Right ventricle myocardium inferior (tissue), 1 donor: Measurements from ENCODE around the gene SYNE1. TPM values are rescaled to one million over a fixed set of nuclear protein-coding genes. Genes with fewer than 3 reads are reported as not detected.
"Not testable (repeated sequence)": the region's sequence is repeated elsewhere in the genome, so short reads cannot be mapped to it uniquely, and the experiment has no call there.

Experiments
- ATAC-seq: fragments of 200-7000 bp; cut with Tn5 transposase; one replicate; pipeline ENCODE4 v1.9.1; 2020; ENCODE audit warnings: mild to moderate bottlenecking, moderate library complexity
- DNase-seq: peaks from one replicate; pipeline ENCODE4 v3.0.0; 2021; ENCODE audit errors: missing footprints
- intact Hi-C: fragments of 100-400 bp; cut with DNase I; formaldehyde crosslinking; loops from one replicate; pipeline ENCODE4 v1.11.0; 2022
- total RNA-seq: library from RNA; stranded (reverse); fragmentation: NEBNext Ultra II Directional; extraction: Animal tissue kit (Norgen Biotek cat#: 25700); gene quantifications from one replicate; pipeline ENCODE4 v1.2.1, GENCODE V29; 2021
- donor health status: DM: no; HTN: yes; CAD: no; lungs with severe emphysema.

Gene SYNE1
- total RNA-seq, 1 donor from 2014 or later: 84.2 TPM

DNA sequence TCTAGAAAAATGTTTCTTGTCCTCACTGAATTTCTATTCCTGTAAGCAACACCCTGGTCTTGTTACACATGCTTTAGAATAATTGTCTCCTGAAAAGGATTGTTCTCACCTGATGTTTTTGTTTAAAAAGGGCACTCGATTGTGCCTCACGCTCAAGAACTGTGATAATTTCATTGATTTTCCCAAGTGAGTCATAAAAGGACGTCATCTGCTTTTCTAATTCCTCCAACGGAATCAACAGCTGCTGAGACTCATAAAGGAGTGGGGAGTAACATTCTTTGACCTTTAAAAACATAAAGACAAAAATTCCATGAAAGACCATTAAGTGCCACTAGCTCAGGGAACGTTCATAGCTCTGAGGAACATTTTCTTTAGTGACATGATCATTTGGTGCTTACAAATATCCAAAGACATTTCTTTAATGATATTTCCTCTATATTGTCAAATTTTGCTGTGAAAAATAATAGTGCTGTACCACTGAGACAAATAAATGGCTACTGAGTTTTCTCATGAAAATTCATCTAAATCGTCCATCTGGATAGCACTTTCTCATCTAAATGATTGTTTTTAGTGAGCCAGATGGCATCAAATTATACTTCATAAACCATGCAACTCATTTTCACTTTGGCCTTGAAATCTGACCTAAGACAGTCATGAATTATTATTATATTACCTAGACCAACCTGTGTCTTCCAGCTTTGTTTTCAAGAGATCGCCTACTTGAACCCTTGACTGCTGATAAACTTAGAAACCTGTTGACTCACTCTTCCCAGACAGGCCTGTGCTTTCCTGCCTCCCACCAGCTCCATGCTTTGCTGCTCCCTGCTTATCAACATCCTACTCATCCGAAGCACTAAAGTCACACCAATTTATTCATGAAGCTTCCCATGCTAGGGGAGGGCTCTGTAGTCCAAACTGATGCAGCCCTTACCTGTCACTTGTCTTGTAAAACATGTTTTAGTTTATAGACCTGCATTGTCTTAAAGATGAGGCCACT, 178.2 kb downstream of the SYNE1 start:
- DNase-seq (no peak), ATAC-seq (no peak)
- intact Hi-C loops: no loop called here

- DNase-seq: no peak
- intact Hi-C loops: no loop called here
- ATAC-seq: no peak
Measured at GRCh38 chr6:152457949-152458624, 179.1 kb downstream of the SYNE1 start.

- ATAC-seq: no peak
- DNase-seq: no peak
- intact Hi-C loops: no loop called here
Measured at GRCh38 chr6:152454003-152454402, 183.2 kb downstream of the SYNE1 start.

GRCh38 chr6:152453421-152453820, 183.7 kb downstream of the SYNE1 start:
- no peak for ATAC-seq
- no peak for DNase-seq
- intact Hi-C loops: no loop called here

- DNase-seq: no peak
- intact Hi-C loops: no loop called here
- ATAC-seq: no peak
Measured at GRCh38 chr6:152452639-152453038, 184.5 kb downstream of the SYNE1 start.

- DNase-seq (no peak), ATAC-seq (no peak)
- intact Hi-C loops: no loop called here
Measured at GRCh38 chr6:152450519-152450918, 186.6 kb downstream of the SYNE1 start.

DNA sequence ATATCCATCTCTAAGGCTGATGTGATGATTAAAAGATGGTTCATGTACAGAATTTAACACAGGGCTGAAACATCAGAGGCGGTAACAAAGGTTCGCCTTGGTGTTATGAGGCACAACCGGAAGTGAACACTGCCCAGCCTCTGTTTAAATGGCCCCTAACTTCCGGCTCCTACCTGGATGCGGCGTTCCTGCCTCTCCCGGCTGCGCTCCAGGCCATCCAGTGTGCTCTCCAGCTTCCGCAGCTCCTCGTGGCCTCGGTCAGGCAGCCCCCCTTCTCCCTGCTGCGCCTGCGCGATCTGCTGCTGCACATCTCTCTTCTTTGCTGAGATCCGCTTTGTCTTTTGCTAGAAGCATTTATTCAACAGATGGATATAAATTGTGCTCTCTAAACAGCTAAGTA, 195.3 kb downstream of the SYNE1 start:
- intact Hi-C loops: no loop called here
- ATAC-seq (no peak), DNase-seq (no peak)

GRCh38 chr6:152435816-152436215, 201.3 kb downstream of the SYNE1 start:
- ATAC-seq (no peak), DNase-seq (no peak)
- intact Hi-C loops: no loop called here

DNA sequence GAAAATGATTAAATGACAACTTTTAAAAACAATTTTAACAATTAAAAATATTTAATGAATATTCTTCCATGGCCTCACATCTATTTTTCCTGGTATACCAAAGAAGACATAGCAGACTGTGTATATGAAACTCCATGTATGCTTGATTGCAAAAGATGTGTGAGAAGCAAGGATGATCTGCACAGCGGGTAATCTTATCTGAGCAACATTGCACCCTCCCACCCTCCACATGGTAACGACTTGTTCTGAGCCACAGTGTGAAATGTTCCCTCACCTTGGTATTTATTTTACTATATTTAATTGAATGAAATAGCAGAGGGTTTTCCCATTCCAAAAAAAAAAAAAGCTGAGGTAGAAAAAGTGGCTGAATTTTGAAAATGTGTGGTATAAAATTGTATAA, 204.4 kb downstream of the SYNE1 start:
- intact Hi-C loops: no loop called here
- ATAC-seq (no peak), DNase-seq (no peak)

DNA sequence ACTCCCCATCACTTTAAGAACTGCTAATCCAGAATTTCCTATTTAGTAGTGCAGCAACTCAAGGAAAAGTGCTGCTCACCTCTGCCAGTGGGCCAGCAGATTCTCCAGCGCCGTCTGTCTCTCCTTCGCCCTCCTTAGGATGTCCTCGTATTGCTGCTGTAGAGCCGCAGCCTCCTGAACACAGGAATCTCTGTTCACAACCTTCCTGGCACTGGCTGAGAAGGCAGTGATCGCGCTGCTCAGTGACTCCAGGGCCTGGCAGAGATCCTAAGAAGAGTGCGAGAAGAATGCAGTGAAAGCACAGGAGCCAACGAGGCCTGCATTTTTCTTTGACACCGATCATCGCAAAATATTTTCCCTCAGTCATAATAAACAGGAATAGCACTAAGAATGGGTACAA, 209.0 kb downstream of the SYNE1 start:
- ATAC-seq (no peak), DNase-seq (no peak)
- intact Hi-C loops: no loop called here

- intact Hi-C loops: no loop called here
- no peak for DNase-seq
- ATAC-seq: no peak
Measured at GRCh38 chr6:152426276-152426675, 210.9 kb downstream of the SYNE1 start.

- no peak for DNase-seq
- intact Hi-C loops: no loop called here
- ATAC-seq: no peak
Measured at GRCh38 chr6:152423216-152424103, 213.7 kb downstream of the SYNE1 start.

DNA sequence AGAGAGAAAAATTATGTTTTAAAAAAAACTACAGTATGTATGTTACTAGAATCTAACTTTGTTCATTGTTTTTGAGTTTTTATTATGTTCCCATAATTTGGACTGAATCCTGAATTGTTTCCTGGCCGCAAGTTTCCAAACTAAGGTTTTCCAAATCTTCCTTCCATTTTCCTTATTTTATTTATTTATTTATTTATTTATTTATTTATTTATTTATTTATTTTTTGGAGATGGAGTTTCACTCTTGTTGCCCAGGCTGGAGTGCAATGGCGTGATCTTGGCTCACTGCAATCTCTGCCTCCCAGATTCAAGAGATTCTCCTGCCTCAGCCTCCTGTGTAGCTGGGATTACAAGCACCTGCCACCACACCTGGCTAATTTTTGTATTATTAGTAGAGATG, 215.7 kb downstream of the SYNE1 start:
- ATAC-seq, DNase-seq, intact Hi-C loops: not testable (repeated sequence)

- DNase-seq: no peak
- ATAC-seq: no peak
- intact Hi-C loops: no loop called here
Measured at GRCh38 chr6:152420696-152421095, 216.5 kb downstream of the SYNE1 start.

DNA sequence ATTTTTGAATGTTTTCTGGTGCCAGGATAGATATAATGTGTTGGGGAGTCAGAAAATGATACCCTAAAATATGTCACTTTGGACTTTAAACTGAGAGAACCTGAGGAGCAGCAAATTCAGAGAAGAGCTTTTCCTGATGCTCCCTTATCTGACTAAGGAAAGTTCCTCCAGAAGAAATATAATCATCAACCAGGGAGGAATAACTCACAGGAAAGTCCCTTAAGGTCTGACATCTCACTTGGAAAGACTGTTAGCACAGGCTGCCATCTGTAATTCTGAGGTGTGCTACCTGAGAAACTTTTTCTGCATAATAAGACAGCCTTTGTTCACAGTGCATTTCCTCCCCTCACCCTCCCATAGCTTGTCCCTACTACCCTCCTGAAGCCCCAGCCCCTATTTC, 218.6 kb downstream of the SYNE1 start:
- ATAC-seq: no peak
- intact Hi-C loops: no loop called here
- DNase-seq: no peak

DNA sequence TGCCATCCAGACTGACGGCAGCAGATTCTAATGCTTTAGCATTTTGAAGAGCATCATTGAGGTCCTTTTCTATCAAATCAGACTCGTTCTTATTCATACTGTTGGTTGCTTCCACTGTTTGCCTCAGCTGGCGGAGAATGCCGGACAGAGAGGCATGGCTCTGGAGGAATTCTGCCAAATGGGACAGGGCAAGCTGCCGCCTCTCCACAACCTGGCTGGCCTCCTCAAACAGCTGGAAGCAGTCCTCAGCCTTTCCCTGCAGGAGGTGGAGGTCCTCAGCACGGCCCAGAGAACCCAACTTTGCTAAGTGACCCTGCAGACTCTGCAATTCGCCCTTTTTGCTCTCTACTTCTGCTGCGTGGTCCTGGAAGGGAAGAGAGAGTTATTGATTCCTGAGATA, 220.5 kb downstream of the SYNE1 start:
- ATAC-seq (no peak), DNase-seq (peak; percentile 34)
- intact Hi-C loops: no loop called here

- intact Hi-C loops: no loop called here
- no peak for ATAC-seq
- DNase-seq: no peak
Measured at GRCh38 chr6:152404936-152405595, 232.1 kb downstream of the SYNE1 start.

GRCh38 chr6:152404086-152404857, 232.9 kb downstream of the SYNE1 start:
- ATAC-seq: no peak
- intact Hi-C loops: no loop called here
- no peak for DNase-seq
